AML-193 (cell line): ENCODE results near the gene LRP1.
A peak's percentile ranks its signal among the peaks of the same experiment; 100 is the strongest.

Source experiments
- DNase-seq, 2 experiments: peaks; one replicate each; lab custom pipeline; 2025; lab: John Stamatoyannopoulos, UW

LRP1 gene

DNA sequence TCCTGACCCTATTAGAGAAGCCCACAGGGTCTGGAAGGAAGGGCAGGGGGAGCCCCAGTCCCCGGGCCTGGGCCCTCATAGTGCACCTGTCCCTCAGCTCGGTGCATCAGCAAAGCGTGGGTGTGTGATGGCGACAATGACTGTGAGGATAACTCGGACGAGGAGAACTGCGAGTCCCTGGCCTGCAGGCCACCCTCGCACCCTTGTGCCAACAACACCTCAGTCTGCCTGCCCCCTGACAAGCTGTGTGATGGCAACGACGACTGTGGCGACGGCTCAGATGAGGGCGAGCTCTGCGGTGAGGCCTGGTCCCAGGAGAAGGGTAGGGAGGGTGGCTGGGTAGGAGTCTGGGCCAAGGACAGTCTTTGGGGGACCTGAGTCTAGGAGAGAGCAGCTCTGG is 45.4 kb downstream of the LRP1 start:
- no peak for DNase-seq

- DNase-seq, result peak; percentile 33 to 40
These were observed 47.3 kb downstream of the LRP1 start for GRCh38 chr12:57175428-57176138.

DNA sequence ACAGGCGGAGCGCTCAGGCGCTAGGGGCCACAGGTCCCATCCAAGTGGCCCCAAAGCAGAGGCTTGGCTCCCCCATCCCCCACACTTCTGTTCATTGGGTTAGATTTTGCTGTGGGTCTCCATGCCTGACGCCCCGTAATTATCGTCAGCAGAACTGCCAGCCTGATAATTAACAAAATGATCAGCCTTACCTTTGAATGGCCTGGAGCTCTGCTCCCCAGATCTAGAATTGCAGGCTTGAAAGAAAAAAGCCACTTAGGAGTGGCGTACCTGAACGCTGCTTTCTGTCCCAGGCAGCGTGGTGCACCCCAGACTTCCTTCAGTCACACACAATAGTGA is 47.8 kb downstream of the LRP1 start:
- DNase-seq, result no peak

DNA sequence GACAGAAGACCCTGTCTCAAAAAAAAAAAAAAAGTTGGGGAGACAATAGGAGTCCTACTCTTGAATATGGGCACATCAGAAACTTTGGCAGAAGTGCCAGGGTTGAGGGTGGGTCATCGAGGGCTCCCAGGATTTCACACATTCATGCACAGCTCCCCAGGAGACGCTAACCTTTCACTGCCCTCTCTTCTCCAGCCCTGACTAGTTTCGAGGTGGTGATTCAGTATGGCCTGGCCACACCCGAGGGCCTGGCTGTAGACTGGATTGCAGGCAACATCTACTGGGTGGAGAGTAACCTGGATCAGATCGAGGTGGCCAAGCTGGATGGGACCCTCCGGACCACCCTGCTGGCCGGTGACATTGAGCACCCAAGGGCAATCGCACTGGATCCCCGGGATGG is 48.6 kb downstream of the LRP1 start:
- no peak for DNase-seq

DNA sequence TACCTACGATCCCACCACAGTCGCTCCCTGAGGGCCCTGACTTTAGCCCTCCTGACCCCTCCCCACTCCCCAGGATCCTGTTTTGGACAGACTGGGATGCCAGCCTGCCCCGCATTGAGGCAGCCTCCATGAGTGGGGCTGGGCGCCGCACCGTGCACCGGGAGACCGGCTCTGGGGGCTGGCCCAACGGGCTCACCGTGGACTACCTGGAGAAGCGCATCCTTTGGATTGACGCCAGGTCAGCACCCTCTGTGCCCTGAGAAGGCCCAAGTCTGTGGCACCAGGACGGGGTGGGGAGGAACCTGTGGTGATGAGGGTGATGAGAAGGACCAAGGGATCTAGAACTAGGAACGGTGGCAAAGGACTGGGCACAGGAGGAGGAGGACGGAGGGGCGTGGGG is 49.1 kb downstream of the LRP1 start:
- no peak for DNase-seq

- DNase-seq, result no peak
These were observed 49.9 kb downstream of the LRP1 start for GRCh38 chr12:57178213-57178612.

GRCh38 chr12:57179331-57180086 is 51.2 kb downstream of the LRP1 start:
- DNase-seq, result no peak

DNA sequence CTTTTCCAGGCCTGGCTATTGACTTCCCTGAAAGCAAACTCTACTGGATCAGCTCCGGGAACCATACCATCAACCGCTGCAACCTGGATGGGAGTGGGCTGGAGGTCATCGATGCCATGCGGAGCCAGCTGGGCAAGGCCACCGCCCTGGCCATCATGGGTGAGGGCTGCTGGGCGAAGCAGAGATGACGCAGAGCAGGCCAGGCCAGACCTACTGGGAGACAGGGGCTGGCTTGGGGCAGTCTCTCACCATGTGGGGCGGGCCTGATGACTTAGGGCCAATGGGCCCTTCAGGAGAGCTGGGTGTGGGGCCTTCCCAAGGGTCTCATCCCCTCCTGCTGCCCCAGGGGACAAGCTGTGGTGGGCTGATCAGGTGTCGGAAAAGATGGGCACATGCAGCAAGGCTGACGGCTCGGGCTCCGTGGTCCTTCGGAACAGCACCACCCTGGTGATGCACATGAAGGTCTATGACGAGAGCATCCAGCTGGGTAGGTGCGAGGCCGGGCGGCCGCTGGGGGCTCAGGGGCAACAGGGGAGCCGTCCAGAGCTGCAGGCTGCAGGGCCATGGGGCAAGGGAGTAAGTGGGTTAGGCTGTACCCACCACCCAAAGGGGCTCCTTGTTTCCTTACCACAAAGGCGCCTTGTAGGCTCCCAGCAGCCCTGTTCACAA is 52.2 kb downstream of the LRP1 start:
- DNase-seq, result no peak

DNA sequence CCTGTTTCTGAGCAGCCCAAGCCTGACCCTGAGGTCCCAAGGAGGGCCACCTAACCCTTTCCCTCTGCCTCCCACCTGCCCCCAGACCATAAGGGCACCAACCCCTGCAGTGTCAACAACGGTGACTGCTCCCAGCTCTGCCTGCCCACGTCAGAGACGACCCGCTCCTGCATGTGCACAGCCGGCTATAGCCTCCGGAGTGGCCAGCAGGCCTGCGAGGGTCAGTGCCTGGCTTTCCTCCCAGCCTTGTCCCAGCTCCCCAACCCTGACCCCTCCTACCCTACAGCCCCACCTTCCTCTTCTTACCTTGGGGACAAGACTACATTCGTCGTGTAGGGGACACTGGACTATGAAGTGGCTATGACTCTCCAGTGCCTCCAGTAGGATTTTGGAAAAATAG is 52.8 kb downstream of the LRP1 start:
- DNase-seq, result no peak

GRCh38 chr12:57181561-57182155 is 53.4 kb downstream of the LRP1 start:
- no peak for DNase-seq

- peak; percentile 20 to 30 for DNase-seq
These were observed 54.8 kb downstream of the LRP1 start for GRCh38 chr12:57182918-57183575.

DNA sequence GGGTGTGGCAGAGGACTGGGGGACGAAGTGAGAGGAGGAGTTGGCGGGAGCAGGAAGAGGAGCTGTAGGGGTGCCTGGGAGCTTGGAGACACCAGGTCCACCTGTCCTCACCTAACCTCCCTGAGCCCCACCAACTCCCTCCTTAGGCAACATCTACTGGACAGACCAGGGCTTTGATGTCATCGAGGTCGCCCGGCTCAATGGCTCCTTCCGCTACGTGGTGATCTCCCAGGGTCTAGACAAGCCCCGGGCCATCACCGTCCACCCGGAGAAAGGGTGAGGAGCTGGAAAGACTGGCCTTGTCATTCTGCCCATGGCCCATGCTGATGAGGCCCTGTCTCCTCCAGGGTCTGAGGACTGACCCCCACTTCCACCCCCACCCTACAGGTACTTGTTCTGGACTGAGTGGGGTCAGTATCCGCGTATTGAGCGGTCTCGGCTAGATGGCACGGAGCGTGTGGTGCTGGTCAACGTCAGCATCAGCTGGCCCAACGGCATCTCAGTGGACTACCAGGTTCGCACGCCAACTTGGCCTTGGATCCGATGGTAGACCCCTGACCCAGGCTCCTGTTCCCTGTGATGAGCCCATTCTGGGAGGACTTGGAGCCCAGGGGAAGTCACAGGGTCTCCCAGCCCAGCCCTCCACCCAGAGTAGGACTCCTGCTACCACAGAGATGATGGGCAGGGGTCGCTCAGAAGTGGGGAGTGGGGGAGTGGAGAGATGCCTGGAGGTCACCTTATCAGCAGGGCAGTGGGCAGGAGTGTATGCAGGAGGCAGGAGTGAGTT is 55.8 kb downstream of the LRP1 start:
- DNase-seq, result no peak

- no peak for DNase-seq
These were observed 57.1 kb downstream of the LRP1 start for GRCh38 chr12:57185403-57185802.

GRCh38 chr12:57185906-57186508 is 57.7 kb downstream of the LRP1 start:
- DNase-seq, result no peak

GRCh38 chr12:57187222-57188089 is 59.2 kb downstream of the LRP1 start:
- no peak for DNase-seq

GRCh38 chr12:57188090-57188425 is 59.8 kb downstream of the LRP1 start:
- no peak for DNase-seq

DNA sequence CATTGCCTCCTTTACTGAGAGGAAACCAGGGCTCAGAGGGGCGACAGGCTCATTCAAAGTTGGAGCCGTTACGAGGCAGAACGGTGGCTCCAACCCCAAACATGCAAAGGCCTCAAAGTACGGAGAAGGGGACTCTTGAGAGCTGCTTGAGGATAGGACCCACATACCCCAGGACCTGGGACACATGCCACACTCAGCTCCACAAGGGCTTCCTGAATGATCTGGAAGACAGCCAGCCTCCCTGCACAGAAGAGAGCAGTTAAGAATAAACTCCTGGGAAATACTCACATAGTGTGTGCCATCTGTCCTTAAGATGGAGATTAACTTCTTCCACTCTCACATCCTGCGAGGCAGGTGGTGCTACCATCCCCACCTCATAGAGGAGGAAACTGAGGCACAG is 61.8 kb downstream of the LRP1 start:
- no peak for DNase-seq

GRCh38 chr12:57190821-57191220 is 62.5 kb downstream of the LRP1 start:
- no peak for DNase-seq

DNA sequence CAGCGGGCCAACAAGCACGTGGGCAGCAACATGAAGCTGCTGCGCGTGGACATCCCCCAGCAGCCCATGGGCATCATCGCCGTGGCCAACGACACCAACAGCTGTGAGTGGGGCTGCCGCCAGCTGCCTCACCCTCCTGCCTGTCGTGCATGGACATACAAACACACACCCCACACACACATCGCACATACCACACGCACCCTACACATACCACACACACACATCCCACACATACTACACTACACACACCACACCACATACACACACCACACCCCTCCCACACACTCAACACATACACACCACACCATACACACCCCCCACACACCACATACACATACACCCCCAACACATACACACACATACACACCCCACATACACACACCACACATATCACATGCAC is 63.1 kb downstream of the LRP1 start:
- DNase-seq, result no peak

- no peak for DNase-seq
These were observed 64.6 kb downstream of the LRP1 start for GRCh38 chr12:57192920-57193319.
